Brain microvascular endothelial cell (primary cell): Measurements from ENCODE around the gene RECK.

Experiments used
- DNase-seq: peaks from one replicate; pipeline ENCODE4 v3.0.0-alpha.2; 2020
- H3K27ac ChIP-seq: fragments of 250-450 bp; sonication (Bioruptor Pico); 2 replicates; pipeline ENCODE4 v1.5.1; 2020; ENCODE audit warnings: mild to moderate bottlenecking, moderate library complexity
- H3K27me3 ChIP-seq: fragments of 250-450 bp; sonication (Bioruptor Pico); replicated peaks from 2 replicates; pipeline ENCODE4 v1.5.1; 2020; ENCODE audit warnings: mild to moderate bottlenecking
- H3K36me3 ChIP-seq: fragments of 250-450 bp; sonication (Bioruptor Pico); replicated peaks from 2 replicates; pipeline ENCODE4 v1.5.1; 2020; ENCODE audit warnings: mild to moderate bottlenecking
- H3K4me3 ChIP-seq: 2 replicates; pipeline ENCODE4 v1.5.1; 2011; ENCODE audit warnings: low read depth, mild to moderate bottlenecking, control low read depth, low read length, moderate library complexity
- CTCF ChIP-seq: IDR thresholded peaks from 2 replicates; pipeline ENCODE4 v1.5.1; 2011; ENCODE audit warnings: low read depth, mild to moderate bottlenecking, moderate library complexity, low read length, control low read depth, inconsistent platforms; ENCODE audit errors: missing control alignments
- in situ Hi-C: cut with HindIII; loops from 2 replicates; pipeline ENCODE4 v1.10.0; 2017; ENCODE audit warnings: low sequenced_read_pairs, low pct_ligation_motif_present

Gene RECK

GRCh38 chr9:36142510-36143244, 106.0 kb downstream of the RECK start:
- H3K36me3 ChIP-seq = no peaks in the 10 kb centered on the region
- no peak overlapping the region for H3K4me3 ChIP-seq
- in situ Hi-C loops = no loop called here

GRCh38 chr9:36143245-36143641, 106.5 kb downstream of the RECK start:
- Histone ChIP-seq H3K27ac (no peak overlapping the region), H3K36me3 (no peaks in the 10 kb centered on the region), H3K27me3 (no peaks in the 10 kb centered on the region), H3K4me3 (no peak overlapping the region)
- in situ Hi-C loops = no loop called here
- no peak for DNase-seq
- TF ChIP-seq CTCF = no peak

More at GRCh38 chr9:36142510-36143244, 106.0 kb downstream of the RECK start:
- Histone ChIP-seq H3K27ac (no peak overlapping the region), H3K27me3 (no peaks in the 10 kb centered on the region)
- DNase-seq = no peak
- TF ChIP-seq CTCF = no peak

GRCh38 chr9:36144309-36145232, 107.9 kb downstream of the RECK start:
- in situ Hi-C loops = no loop called here
- TF ChIP-seq CTCF = no peak
- no peak overlapping the region for H3K27ac ChIP-seq

GRCh38 chr9:36145970-36146369, 109.3 kb downstream of the RECK start:
- no peak for TF ChIP-seq CTCF
- no peak for DNase-seq
- Histone ChIP-seq H3K36me3 (no peaks in the 10 kb centered on the region), H3K27me3 (no peaks in the 10 kb centered on the region), H3K27ac (no peak overlapping the region), H3K4me3 (no peak overlapping the region)
- in situ Hi-C loops = no loop called here

More at GRCh38 chr9:36144309-36145232, 107.9 kb downstream of the RECK start:
- Histone ChIP-seq H3K27me3 (no peaks in the 10 kb centered on the region), H3K36me3 (no peaks in the 10 kb centered on the region), H3K4me3 (no peak overlapping the region)
- DNase-seq = no peak

GRCh38 chr9:36146651-36147050, 109.9 kb downstream of the RECK start:
- Histone ChIP-seq H3K36me3 (no peaks in the 10 kb centered on the region), H3K4me3 (no peak overlapping the region), H3K27ac (no peak overlapping the region), H3K27me3 (no peaks in the 10 kb centered on the region)
- no peak for DNase-seq
- in situ Hi-C loops = no loop called here
- no peak for TF ChIP-seq CTCF
